DMS53 treated with DMSO at 0.1 percent for 48 hours (cell line): ENCODE results near the gene SH3BP1.

Experiments
- DNase-seq: peaks from one replicate; lab custom pipeline; 2025; ENCODE audit not compliant: unreplicated experiment; lab: John Stamatoyannopoulos, UW

SH3BP1 gene

GRCh38 chr22:37701141-37701786 is 61.8 kb downstream of the SH3BP1 start:
- no peak for DNase-seq

- DNase-seq = no peak
These were observed 64.4 kb downstream of the SH3BP1 start for GRCh38 chr22:37703906-37704305.

- no peak for DNase-seq
These were observed 65.2 kb downstream of the SH3BP1 start for GRCh38 chr22:37704645-37705044.

- no peak for DNase-seq
These were observed 65.7 kb downstream of the SH3BP1 start for GRCh38 chr22:37705205-37705604.
